NCI-H345 (cell line): ENCODE data around the gene RPP40.
"Not testable (repeated sequence)": the region's sequence is repeated elsewhere in the genome, so short reads cannot be mapped to it uniquely, and the experiment has no call there.

Source experiments
- DNase-seq: peaks from one replicate; lab custom pipeline; 2025; lab: John Stamatoyannopoulos, UW

RPP40 gene

GRCh38 chr6:5003604-5004372 lies at the start of gene RPP40:
RPP40 (minus strand) TSS chr6:5004037; CDS start chr6:5004002, 35 bp downstream.
- peak; percentile 85 for DNase-seq

- DNase-seq = no peak
These were observed 49.2 kb upstream of the RPP40 start for GRCh38 chr6:5053038-5053437.

- no peak for DNase-seq
These were observed 47.6 kb upstream of the RPP40 start for GRCh38 chr6:5051394-5051793.

GRCh38 chr6:5050009-5050408 lies 46.2 kb upstream of the RPP40 start:
- DNase-seq = no peak

GRCh38 chr6:5046430-5046829 lies 42.6 kb upstream of the RPP40 start:
- DNase-seq = no peak

GRCh38 chr6:5045416-5045815 lies 41.6 kb upstream of the RPP40 start:
- DNase-seq = no peak

- no peak for DNase-seq
These were observed 41.0 kb upstream of the RPP40 start for GRCh38 chr6:5044866-5045265.

GRCh38 chr6:5042436-5042835 lies 38.6 kb upstream of the RPP40 start:
- DNase-seq = no peak

GRCh38 chr6:5041955-5042354 lies 38.1 kb upstream of the RPP40 start:
- DNase-seq = no peak

GRCh38 chr6:5036269-5036668 lies 32.4 kb upstream of the RPP40 start:
- peak; percentile 6 for DNase-seq

GRCh38 chr6:5034736-5035135 lies 30.9 kb upstream of the RPP40 start:
- DNase-seq = no peak

GRCh38 chr6:5034328-5034727 lies 30.5 kb upstream of the RPP40 start:
- no peak for DNase-seq

GRCh38 chr6:5033214-5033904 lies 29.5 kb upstream of the RPP40 start:
- DNase-seq = not testable (repeated sequence)

GRCh38 chr6:5032706-5033105 lies 28.9 kb upstream of the RPP40 start:
- DNase-seq = not testable (repeated sequence)

- no peak for DNase-seq
These were observed 27.3 kb upstream of the RPP40 start for GRCh38 chr6:5031150-5031549.

- DNase-seq = peak; percentile 49
These were observed 26.8 kb upstream of the RPP40 start for GRCh38 chr6:5030596-5031136.

GRCh38 chr6:5029609-5030008 lies 25.8 kb upstream of the RPP40 start:
- no peak for DNase-seq

GRCh38 chr6:5028921-5029320 lies 25.1 kb upstream of the RPP40 start:
- DNase-seq = no peak

GRCh38 chr6:5028301-5028700 lies 24.5 kb upstream of the RPP40 start:
- DNase-seq = no peak

GRCh38 chr6:5025911-5026819 lies 22.3 kb upstream of the RPP40 start:
- peak; percentile 46 for DNase-seq

GRCh38 chr6:5023923-5024322 lies 20.1 kb upstream of the RPP40 start:
- no peak for DNase-seq

- DNase-seq = no peak
These were observed 16.3 kb upstream of the RPP40 start for GRCh38 chr6:5020142-5020541.
